Measurements from ENCODE around the gene IGF1R.

The IGF1R gene

GRCh38 chr15:98648654-98649471, 524 bp downstream of the IGF1R start:
- H3K4me3 ChIP-seq (ENCODE audit: low read depth, low read length), result peak overlapping the region; percentile 60
- TF ChIP-seq CTCF (IDR thresholded peaks at IDR 0.05; ENCODE audit: low read depth, low read length, missing control alignments), result no peak
- DNase-seq (ENCODE audit: low read depth), result no peak

- DNase-seq (ENCODE audit: low read depth), result no peak
- no peak for TF ChIP-seq CTCF (IDR thresholded peaks at IDR 0.05; ENCODE audit: low read depth, low read length, missing control alignments)
- H3K4me3 ChIP-seq (ENCODE audit: low read depth, low read length), result peak overlapping the region; percentile 60
Measured at GRCh38 chr15:98649472-98650416, 1.4 kb downstream of the IGF1R start.

- H3K4me3 ChIP-seq (ENCODE audit: low read depth, low read length), result no peak overlapping the region
- no peak for TF ChIP-seq CTCF (IDR thresholded peaks at IDR 0.05; ENCODE audit: low read depth, low read length, missing control alignments)
- no peak for DNase-seq (ENCODE audit: low read depth)
Measured at GRCh38 chr15:98650417-98651035, 2.2 kb downstream of the IGF1R start.

GRCh38 chr15:98651036-98651481, 2.7 kb downstream of the IGF1R start:
- DNase-seq (ENCODE audit: low read depth), result no peak
- no peak overlapping the region for H3K4me3 ChIP-seq (ENCODE audit: low read depth, low read length)
- TF ChIP-seq CTCF (IDR thresholded peaks at IDR 0.05; ENCODE audit: low read depth, low read length, missing control alignments), result no peak

GRCh38 chr15:98651581-98652220, 3.4 kb downstream of the IGF1R start:
- H3K4me3 ChIP-seq (ENCODE audit: low read depth, low read length), result no peak overlapping the region
- no peak for DNase-seq (ENCODE audit: low read depth)
- no peak for TF ChIP-seq CTCF (IDR thresholded peaks at IDR 0.05; ENCODE audit: low read depth, low read length, missing control alignments)

DNA sequence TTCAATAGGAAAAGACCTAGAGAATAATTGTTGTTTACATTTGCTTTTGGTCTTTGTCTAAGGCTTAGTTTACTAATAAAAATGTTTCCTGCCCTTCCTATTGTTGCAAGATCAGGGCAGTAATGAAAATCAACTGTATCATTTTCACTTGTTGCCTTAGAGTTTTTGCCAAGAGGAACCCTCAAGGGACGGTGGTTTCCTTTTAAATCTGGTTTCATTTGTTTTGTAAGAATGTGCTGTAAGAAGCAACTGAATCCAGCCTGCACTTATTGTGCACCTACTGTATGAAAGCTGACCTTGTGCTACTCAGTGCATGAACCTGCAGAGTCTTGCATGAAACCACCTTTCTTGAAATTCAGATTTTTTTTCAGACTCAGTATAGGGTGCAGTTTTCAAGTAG, 5.3 kb downstream of the IGF1R start:
- TF ChIP-seq CTCF (IDR thresholded peaks at IDR 0.05; ENCODE audit: low read depth, low read length, missing control alignments), result no peak
- no peak for DNase-seq (ENCODE audit: low read depth)
- H3K4me3 ChIP-seq (ENCODE audit: low read depth, low read length), result no peak overlapping the region

Data from GM12864 (cell line).